PC-9 (cell line): Measurements from ENCODE around the gene PTPN21. TPM values are rescaled to one million over a fixed set of nuclear protein-coding genes. Genes with fewer than 3 reads are reported as not detected.

Source experiments
- BruUV-seq: library from RNA; stranded (reverse); fragments of 400-500 nt; replicated peaks from 2 replicates; lab custom pipeline; 2021; lab: Mats Ljungman, UMichigan
- CTCF ChIA-PET: fragments of 300-600 bp; sonication (Branson Sonifier 250); formaldehyde crosslinking; loops from one replicate; lab custom pipeline; 2022; ENCODE audit warnings: antibody characterized with exemption; lab: Charles Lee
- POLR2A ChIA-PET: fragments of 300-600 bp; sonication (Branson Sonifier 250); formaldehyde crosslinking; loops from one replicate; lab custom pipeline; 2022; ENCODE audit warnings: antibody characterized with exemption; ENCODE audit not compliant: unreplicated experiment; lab: Charles Lee
- DNase-seq, 2 experiments: peaks; one replicate each; pipeline versions ENCODE4 v3.0.0 to v3.0.0-alpha.2; 2015 to 2022; ENCODE audit warnings: mixed read lengths in 1 of 2
- H2AFZ ChIP-seq: fragments of 200-600 bp; sonication (generic); 2 replicates; pipeline ENCODE4 v1.8.1; 2017; ENCODE audit warnings: antibody characterized with exemption
- H3F3A ChIP-seq: fragments of 200-600 bp; sonication (generic); 2 replicates; pipeline ENCODE4 v1.8.1; 2017; ENCODE audit warnings: antibody characterized with exemption, mild to moderate bottlenecking, low read depth; ENCODE audit not compliant: insufficient read depth
- H3K27ac ChIP-seq: fragments of 200-600 bp; sonication (generic); 2 replicates; pipeline ENCODE4 v1.6.1; 2016; ENCODE audit warnings: mixed run types
- H3K27me3 ChIP-seq: fragments of 200-600 bp; sonication (generic); 2 replicates; pipeline ENCODE4 v1.6.1; 2016; ENCODE audit warnings: low read depth, mixed run types; ENCODE audit not compliant: insufficient read depth
- H3K36me3 ChIP-seq: fragments of 200-600 bp; sonication (generic); 2 replicates; pipeline ENCODE4 v1.6.1; 2016; ENCODE audit warnings: low read depth, mixed run types
- H3K4me1 ChIP-seq: fragments of 200-600 bp; sonication (generic); replicated peaks from 2 replicates; pipeline ENCODE4 v1.6.1; 2016; ENCODE audit warnings: mixed run types; ENCODE audit not compliant: insufficient read depth
- H3K4me2 ChIP-seq: fragments of 200-600 bp; sonication (generic); 2 replicates; pipeline ENCODE4 v1.6.1; 2017; ENCODE audit warnings: mixed run types
- H3K4me3 ChIP-seq: fragments of 200-600 bp; sonication (generic); 2 replicates; pipeline ENCODE4 v1.6.1; 2016; ENCODE audit warnings: mixed run types
- H3K79me2 ChIP-seq: fragments of 200-600 bp; sonication (generic); 2 replicates; pipeline ENCODE4 v1.6.1; 2017; ENCODE audit warnings: low read depth, mixed run types
- H3K9me2 ChIP-seq: fragments of 200-600 bp; sonication (generic); 2 replicates; pipeline ENCODE4 v1.8.1; 2017; ENCODE audit warnings: mild to moderate bottlenecking; ENCODE audit not compliant: insufficient read depth
- H3K9me3 ChIP-seq: fragments of 200-600 bp; sonication (generic); 2 replicates; pipeline ENCODE4 v1.8.1; 2016; ENCODE audit warnings: low read depth; ENCODE audit not compliant: insufficient read depth
- H4K20me1 ChIP-seq: fragments of 200-600 bp; sonication (generic); 2 replicates; pipeline ENCODE4 v1.8.1; 2017; ENCODE audit not compliant: insufficient read depth
- CTCF ChIP-seq: fragments of 200-600 bp; sonication (generic); conservative IDR thresholded peaks from 2 replicates; pipeline ENCODE4 v1.6.1; 2017; ENCODE audit warnings: mixed run types, antibody characterized with exemption, mild to moderate bottlenecking, moderate library complexity
- EZH2 ChIP-seq: fragments of 200-600 bp; sonication (generic); IDR thresholded peaks from 2 replicates; pipeline ENCODE4 v1.8.0; 2017; ENCODE audit warnings: antibody characterized with exemption, low read depth
- intact Hi-C: fragments of 100-400 bp; cut with micrococcal nuclease; formaldehyde crosslinking; loops from one replicate; pipeline ENCODE4 v1.10.0; 2022; ENCODE audit not compliant: unreplicated experiment
- total RNA-seq: library from RNA; stranded (reverse); gene quantifications from 2 replicates; pipeline ENCODE4 v1.2.3, GENCODE V29; 2021

The PTPN21 gene
- total RNA-seq, 1 experiment from 2014 or later: 4.0 TPM

GRCh38 chr14:88550078-88550477 lies 4.7 kb downstream of the PTPN21 start:
- no TSS peak for BruUV-seq
- Histone ChIP-seq H3K4me1 (peaks cover 17% of the 10 kb centered on the region), H3K27me3 (no peaks in the 10 kb centered on the region), H4K20me1 (no peaks in the 10 kb centered on the region), H3K9me3 (no peaks in the 10 kb centered on the region), H3K4me2 (no peak overlapping the region), H3F3A (peaks cover under 1% of the 10 kb centered on the region; the same call in 1 of the 2 replicates), H3K27ac (no peak overlapping the region), H3K9me2 (no peaks in the 10 kb centered on the region), H3K79me2 (peaks cover 20% of the 10 kb centered on the region), H2AFZ (no peak overlapping the region), H3K36me3 (no peaks in the 10 kb centered on the region), H3K4me3 (no peak overlapping the region)
- no peak for DNase-seq
- ChIA-PET CTCF (no interaction called here), POLR2A (no interaction called here)
- no peak for TF ChIP-seq CTCF
- TF ChIP-seq EZH2: no peak
- intact Hi-C loops: no loop called here

- BruUV-seq: no TSS peak
- no peak for DNase-seq
- Histone ChIP-seq H3K4me2 (no peak overlapping the region), H3K79me2 (peaks cover 7% of the 10 kb centered on the region), H3K9me2 (no peaks in the 10 kb centered on the region), H2AFZ (no peak overlapping the region), H4K20me1 (no peaks in the 10 kb centered on the region), H3K36me3 (no peaks in the 10 kb centered on the region), H3K27ac (no peak overlapping the region), H3K9me3 (no peaks in the 10 kb centered on the region), H3K4me1 (peaks cover 15% of the 10 kb centered on the region), H3F3A (no peaks in the 10 kb centered on the region), H3K4me3 (no peak overlapping the region), H3K27me3 (no peaks in the 10 kb centered on the region)
- CTCF ChIA-PET: no interaction called here
- intact Hi-C loops: no loop called here
- POLR2A ChIA-PET: no interaction called here
- TF ChIP-seq CTCF: no peak
- TF ChIP-seq EZH2: no peak
These were observed 7.4 kb downstream of the PTPN21 start for GRCh38 chr14:88547386-88547780.

DNA sequence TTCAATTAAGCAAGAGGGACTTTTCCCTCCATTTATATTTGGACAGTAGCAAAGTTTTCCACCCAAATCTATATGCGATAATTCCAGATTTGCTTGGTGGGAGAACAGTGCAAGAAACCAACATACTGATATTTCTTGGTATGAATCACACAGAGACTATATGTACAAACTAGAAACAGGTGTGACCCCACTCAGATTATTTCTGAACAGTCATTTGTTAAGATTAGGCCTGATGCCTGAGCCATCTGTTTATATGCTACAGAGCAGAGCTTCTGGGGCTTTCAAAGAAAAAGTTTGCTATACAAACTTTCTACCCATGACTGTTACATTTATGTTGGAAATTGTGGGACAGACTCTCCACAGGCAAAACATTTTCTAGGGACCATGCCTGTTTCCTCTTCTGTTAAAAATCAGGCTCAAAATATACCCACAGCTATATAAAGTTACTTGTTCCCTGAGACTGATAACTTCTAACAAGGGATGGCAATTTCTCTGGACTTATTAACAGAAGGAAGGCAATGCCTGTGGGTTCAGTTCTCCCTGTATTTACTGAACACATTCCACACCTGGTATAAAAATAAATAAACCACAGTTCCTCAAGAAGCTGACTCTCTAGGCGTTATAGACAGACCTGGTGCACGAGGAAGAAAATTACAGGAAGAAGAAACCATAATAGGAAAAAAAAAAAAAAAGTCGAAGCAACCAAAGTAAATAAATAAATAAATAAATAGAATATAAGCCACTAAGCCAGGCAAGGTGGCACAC lies 8.0 kb downstream of the PTPN21 start:
- Histone ChIP-seq H3K9me2 (no peaks in the 10 kb centered on the region), H3K4me2 (no peak overlapping the region), H3K4me3 (no peak overlapping the region), H3K4me1 (peaks cover 13% of the 10 kb centered on the region), H3K27me3 (no peaks in the 10 kb centered on the region), H3F3A (no peaks in the 10 kb centered on the region), H3K27ac (no peak overlapping the region), H3K36me3 (no peaks in the 10 kb centered on the region), H2AFZ (no peak overlapping the region), H3K9me3 (no peaks in the 10 kb centered on the region), H3K79me2 (peaks cover under 1% of the 10 kb centered on the region; the same call in 1 of the 2 replicates), H4K20me1 (no peaks in the 10 kb centered on the region)
- POLR2A ChIA-PET: no interaction called here
- intact Hi-C loops: no loop called here
- no peak for DNase-seq
- no peak for TF ChIP-seq EZH2
- no peak for TF ChIP-seq CTCF
- no TSS peak for BruUV-seq
- CTCF ChIA-PET: no interaction called here
